HG02981 (cell line): ENCODE measurements around the gene HCAR1.
"Not testable (repeated sequence)": the region's sequence is repeated elsewhere in the genome, so short reads cannot be mapped to it uniquely, and the experiment has no call there.

Experiments used
- ATAC-seq: cut with Tn5 transposase; IDR thresholded peaks from one replicate; pipeline ENCODE4 v1.9.1; 2021; ENCODE audit warnings: mild to moderate bottlenecking, moderate library complexity; ENCODE audit not compliant: unreplicated experiment

HCAR1 gene

DNA sequence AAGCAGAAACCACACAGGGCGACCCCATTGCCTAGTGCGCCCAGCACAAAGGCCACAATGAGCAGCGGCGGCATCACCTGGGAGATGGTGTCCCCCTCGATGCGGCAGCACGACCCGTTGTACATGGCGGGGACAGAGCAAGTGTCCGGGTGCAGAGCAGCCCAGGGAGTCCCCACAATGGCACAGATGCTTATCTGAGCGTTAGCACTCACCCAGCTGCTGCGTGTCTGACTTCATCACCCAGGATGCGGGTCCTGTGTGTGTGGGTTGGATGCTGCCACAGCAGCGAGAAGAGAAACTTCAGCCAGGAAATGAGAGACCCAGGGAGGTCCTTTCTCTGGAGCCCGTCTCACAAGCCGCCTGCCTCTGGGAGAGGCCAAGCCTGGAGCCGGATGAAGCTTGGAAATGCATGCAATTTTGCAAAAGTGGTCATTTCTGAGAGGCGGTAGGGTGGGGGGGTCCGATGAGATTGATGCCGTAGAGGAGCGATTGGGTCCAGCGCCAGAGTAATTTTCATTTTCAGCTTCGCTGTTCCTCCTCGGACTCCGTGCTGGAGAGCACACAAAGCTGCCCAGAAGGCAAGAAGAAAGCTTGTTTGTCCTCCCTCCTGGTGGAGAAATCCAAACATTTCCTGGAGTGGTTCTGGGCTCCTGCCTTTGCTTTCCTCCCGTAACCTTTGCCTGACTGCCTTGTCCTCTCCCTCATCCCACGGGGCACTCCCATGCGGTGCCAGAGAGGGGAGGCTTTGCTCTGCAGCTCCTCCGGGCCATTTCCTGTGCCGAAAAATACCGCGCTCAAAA, at the start of gene HCAR1:
TSS of gene HCAR1 (minus strand) at position 630 of the 800 bp plus-strand sequence. CDS start at position 125, 505 bp downstream.
- ATAC-seq, result no peak

DNA sequence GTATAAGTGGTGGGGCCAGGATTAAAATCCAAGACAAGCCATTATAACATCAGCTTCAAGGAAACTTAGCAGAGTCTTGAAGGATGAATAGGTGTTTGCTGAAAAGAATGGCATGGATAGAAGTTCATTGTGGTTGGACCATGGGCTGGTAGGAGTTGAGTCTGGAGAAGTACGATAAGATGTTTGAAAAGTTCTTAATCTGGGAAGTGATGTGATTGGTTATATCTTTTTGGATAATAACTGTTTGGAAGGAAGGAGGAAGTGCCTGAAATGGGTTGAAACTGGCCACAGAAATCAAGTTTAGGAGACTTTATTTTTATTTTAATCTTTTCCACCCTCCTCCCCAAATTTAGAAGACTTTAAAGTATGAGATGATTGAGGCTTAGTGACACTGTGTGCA, 26.9 kb upstream of the HCAR1 start:
- no peak for ATAC-seq

DNA sequence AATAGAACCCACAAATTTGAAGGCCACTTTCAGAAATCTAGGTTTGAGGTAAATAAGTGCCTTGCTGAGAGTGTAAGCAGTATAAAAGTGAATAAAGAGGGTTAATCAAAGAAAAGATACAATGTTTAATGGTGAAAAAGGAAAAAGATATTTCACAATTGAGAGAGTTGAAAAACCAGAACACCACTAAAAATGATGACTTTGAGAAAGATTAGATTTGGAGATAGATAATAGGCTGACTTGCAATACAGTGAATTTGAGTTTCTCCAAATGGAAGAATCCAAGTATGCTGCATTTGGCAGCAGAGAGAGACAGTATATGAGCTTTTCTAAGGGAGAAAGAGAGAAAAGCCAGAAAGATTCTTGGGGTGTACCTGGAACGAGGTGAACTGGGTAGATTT, 24.1 kb upstream of the HCAR1 start:
- ATAC-seq, result no peak

DNA sequence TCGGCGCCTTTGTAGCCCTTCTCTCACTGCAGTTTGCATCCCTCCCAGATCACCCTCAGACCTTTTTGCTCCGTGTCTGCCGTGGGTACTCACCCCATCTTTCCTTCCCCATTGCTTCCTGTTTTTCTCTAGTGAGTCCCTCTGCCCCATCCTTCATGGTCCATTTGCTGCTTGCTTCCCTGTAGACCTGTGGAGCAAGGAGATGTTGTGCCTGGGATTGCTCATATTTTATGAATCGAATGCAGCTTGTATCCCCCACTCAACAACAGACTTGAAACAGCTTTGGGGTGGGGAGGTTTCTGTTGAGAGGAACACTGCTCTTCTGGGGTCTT, 22.6 kb upstream of the HCAR1 start:
- no peak for ATAC-seq

DNA sequence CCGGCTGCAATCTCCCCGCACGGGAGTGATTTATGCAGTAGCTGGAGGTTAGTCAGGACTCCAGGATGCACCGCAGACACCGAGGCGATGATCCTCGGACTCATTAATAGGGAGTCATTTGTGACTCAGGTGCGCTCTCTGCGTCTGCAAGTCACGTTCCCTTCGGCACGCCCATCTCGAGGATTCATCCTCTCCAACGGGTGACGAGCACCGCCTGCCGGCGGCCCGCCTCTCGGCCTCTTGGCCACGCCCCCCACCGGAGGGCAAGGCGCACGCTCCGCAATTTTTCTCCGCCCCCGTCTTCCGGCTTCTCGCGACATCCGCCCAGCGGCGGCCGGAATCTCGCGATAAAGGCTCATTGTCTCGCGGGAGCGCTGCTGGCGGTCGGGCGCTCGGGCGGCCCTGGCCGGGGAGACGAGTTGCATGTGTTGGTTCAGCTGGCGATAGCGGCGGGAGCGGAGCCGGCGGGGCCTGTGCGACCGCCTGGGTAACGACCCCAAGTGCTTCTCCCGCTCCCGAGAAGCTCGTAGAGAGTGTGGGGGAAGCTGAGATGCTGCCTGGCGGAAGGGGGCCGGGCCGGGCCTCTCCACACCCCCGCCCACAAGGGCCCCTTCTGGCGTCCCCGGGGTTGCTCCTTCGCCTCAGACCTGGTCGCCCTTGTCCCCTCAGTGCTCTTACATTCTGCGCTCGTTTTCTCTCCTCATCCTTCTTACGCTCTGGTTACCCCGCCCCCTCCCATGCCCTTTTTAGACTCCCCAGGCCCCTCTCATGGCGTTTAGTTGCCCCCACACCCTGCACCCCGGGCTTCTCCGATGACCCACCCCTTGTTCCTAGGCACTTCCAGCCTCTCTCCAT, 22.0 kb upstream of the HCAR1 start, which contains the start of gene DENR:
TSS of gene DENR (plus strand) at position 361 of the 855 bp plus-strand sequence. CDS start 878 bp downstream, outside the sequence.
- ATAC-seq, result peak; percentile 93

GRCh38 chr12:122750781-122751515, 20.3 kb upstream of the HCAR1 start:
- ATAC-seq, result not testable (repeated sequence)

- ATAC-seq, result no peak
Observed at GRCh38 chr12:122749569-122750332, 19.1 kb upstream of the HCAR1 start.

DNA sequence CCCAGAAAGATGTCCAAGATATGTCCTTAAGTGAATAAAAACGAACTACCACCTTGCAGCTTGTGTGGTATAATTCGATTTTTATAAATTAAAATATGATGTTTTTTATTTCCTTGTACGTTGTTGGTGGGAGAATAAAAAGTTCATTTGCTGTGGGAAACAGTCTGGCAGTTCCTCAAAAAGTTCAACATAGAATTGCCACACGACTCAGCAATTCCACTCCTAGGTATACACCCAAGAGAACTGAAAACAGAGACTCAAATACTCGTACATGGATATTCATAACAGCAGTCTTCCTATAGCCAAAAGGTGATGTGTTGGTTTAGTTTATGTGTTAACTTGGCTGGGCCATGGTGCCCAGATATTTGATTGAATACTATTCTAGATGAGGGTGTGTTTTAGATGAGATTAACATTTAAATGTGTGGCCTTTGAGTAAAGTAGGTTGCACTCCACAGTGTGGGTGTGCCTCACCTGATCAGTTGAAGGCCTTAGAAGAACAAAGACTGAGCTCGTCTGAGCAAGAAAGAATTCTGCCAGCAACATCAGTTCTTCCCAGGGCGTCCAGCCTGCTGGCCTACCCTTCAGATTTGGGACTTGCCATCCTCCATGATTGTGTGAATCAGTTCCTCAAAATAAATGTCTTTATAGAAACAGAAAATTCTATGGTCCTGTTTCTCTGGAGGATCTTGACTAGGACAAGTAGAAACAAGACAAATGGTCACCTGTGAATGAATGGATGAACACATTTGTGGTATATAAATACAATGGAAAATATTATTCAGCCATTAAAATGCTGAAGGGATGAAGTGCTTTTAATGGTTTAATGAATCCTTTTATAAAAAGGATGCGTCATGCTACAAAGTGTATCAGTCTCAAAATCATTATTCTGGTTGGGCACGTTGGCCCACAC, 16.8 kb upstream of the HCAR1 start:
- ATAC-seq, result no peak

DNA sequence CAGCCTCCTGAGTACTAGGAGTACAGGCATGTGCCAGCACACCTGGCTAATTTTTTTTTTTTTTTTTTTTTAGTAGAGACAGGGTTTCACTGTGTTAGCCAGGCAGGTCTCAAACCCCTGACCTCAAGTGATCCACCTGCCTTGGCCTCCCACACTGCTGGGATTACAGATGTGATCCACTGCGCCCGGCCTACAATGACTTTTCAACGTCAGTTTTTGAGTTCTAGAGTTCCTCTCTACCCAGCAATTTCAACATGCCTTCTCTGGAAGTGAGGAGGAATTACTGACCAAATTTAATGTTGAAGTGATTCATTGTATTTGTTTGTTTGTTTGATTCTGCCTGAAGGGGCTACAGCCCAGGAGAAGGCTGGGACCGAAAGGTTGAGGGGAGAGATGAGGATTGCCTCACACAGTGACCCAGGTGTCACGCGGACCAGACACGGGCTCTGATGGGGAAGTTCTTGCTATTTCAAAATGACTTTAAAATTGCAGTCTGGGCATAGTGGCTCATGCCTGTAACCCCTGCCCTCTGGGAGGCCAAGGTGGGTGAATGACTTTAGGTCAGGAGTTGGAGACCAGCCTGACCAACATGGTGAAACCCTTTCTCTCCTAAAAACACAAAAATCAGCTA, 13.4 kb upstream of the HCAR1 start:
- no peak for ATAC-seq

DNA sequence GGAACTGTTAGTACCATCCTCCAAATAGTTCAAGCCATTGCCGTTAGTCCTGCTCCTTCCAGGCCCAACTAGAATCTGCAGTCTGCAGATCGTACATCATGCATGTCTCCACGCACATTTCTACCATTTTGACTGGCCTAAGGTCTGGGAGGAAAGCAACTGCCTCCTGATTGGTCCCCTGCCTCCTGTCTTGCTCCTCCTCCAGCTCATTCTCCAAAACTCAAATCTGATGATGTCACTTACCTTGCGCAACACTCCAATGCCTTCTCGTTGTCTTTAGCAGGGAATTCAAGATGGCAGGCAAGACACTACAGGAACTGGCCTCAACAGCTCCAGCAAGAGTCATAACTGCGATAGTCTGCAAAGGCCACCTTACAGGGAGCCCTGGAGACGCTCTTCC, 9.7 kb upstream of the HCAR1 start:
- ATAC-seq, result no peak

DNA sequence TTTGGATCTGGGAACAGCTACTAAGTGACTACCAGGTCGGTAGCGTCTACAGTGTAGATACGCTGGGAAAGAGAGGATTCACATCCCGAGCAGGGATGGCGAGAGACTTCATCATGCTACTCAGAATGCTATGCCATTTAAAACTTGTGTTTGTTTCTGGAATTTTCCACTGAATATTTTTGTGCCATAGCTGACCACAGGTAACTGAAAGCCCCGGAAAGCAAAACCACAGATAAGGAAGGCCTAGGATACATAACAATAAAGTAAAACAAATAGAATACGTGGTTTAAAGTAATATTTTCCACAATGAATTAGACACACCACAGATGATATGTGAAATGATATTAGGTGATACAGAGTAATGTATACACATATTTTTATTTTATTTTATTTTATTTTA, 7.9 kb upstream of the HCAR1 start:
- no peak for ATAC-seq

GRCh38 chr12:122732611-122733010, 2.0 kb upstream of the HCAR1 start:
- ATAC-seq, result no peak

GRCh38 chr12:122732170-122732569, 1.5 kb upstream of the HCAR1 start:
- ATAC-seq, result no peak

- ATAC-seq, result no peak
Observed at GRCh38 chr12:122729583-122730214, 945 bp downstream of the HCAR1 start.

DNA sequence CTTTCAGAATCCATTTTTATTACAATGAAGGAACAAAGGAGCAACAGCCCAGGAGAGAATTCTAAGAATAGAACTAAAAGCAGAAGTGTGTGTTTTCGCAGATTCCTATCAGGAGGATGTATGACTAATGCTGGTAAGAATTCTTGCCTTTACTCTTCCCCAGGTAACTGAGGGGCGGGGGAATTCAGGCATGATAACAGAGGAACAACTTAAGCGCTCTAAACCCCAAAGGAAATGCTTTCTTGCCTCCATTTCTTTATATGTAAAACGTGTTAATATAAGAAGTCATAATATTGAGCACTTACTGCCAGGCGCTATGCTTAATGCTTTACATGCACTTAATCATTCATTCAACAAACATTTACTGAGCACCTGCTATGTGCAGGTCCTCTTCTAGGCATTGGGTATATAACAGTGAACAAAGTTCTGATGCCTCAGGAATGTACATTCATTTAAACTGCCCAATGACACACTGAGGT, 4.5 kb downstream of the HCAR1 start:
- ATAC-seq, result no peak

- no peak for ATAC-seq
Observed at GRCh38 chr12:122725452-122726079, 5.1 kb downstream of the HCAR1 start.

DNA sequence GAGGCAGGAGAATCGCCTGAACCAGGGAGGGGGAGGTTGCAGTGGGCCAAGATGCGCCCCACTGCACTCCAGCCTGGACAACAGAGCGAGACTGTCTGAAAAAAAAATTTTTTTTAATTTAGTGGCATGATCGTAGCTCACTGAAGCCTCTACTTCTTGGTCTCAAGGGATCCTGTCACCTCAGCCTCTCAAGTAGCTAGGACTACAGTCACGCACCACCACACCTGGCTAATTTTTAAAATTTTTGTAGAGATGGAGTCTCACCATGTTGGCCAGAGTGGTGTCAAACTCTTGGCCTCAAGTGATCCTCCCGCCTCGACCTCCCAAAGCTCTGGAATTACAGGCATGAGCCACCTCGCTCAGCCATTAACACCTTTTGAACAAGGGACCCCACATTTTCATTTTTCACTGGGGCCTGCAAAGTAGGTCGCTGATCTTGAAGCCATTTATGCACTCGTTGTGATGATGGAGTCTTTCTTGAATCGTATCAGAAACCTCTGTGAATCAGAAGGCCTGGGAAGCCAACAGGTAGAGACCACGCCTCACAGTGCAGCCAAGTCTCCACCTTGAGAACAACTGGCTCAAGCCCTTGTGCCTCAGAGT, 5.9 kb downstream of the HCAR1 start:
- ATAC-seq, result peak; percentile 50

- no peak for ATAC-seq
Observed at GRCh38 chr12:122722387-122722786, 8.3 kb downstream of the HCAR1 start.
